AG08396 (cell line): Measurements from ENCODE around the gene DGKE.

Experiments
- DNase-seq: peaks from one replicate; pipeline ENCODE4 v3.0.0; 2012; ENCODE audit warnings: low spot score, mixed read lengths

DGKE gene

GRCh38 chr17:56914581-56915273 lies 80.8 kb downstream of the DGKE start:
- DNase-seq = no peak

GRCh38 chr17:56917559-56918296 lies 83.8 kb downstream of the DGKE start:
- DNase-seq = no peak

DNA sequence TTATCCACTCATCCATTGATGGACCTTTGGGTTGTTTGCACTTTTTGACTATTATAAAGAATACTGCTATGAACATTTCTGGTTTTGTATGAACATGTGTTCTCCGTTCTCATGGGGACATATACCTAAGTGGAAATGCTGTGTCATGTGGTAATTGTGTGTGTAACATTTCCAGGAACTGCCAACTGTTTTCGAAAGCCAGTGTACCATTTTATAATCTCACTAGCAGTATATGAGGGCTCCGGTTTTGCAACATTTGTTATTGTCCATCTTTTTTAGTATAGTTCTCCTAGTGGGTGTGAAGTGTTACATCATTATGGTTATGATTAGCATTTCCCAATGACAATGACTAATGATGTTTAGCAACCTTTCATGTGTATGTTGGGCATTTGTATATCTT lies 85.0 kb downstream of the DGKE start:
- DNase-seq = no peak
